Thoracic aorta (tissue), 2 donors: Measurements from ENCODE around the gene PRKN. TPM values are rescaled to one million over a fixed set of nuclear protein-coding genes. Genes with fewer than 3 reads are reported as not detected.

Source experiments
- ATAC-seq: fragments of 150-250 bp; one replicate; pipeline ENCODE4 v1.8.0; 2017; ENCODE audit warnings: low read depth; ENCODE audit not compliant: insufficient number of reproducible peaks, low FRiP score
- DNase-seq: peaks from one replicate; pipeline ENCODE4 v3.0.0-alpha.2; 2020; ENCODE audit warnings: low spot score
- H3K27ac ChIP-seq, 2 donors: fragments of 200-600 bp; sonication (generic); 1 replicate in 1 of 2; 2 replicates in 1 of 2; pipeline ENCODE4 v1.5.1; 2016; ENCODE audit warnings: mild to moderate bottlenecking in 2 of 2, moderate library complexity in 2 of 2
- H3K27me3 ChIP-seq: fragments of 200-600 bp; sonication (generic); replicated peaks from 2 replicates; pipeline ENCODE4 v1.6.0; 2016; ENCODE audit warnings: mild to moderate bottlenecking; ENCODE audit not compliant: insufficient read depth
- H3K36me3 ChIP-seq: fragments of 200-600 bp; sonication (generic); one replicate; pipeline ENCODE4 v1.5.1; 2016
- H3K4me1 ChIP-seq, 2 donors: fragments of 200-600 bp; sonication (generic); 1 replicate in 1 of 2; 2 replicates in 1 of 2; pipeline versions ENCODE4 v1.5.1 to v1.6.0; 2016; ENCODE audit warnings: low read depth in 2 of 2, mild to moderate bottlenecking in 1 of 2; ENCODE audit not compliant: control insufficient read depth in 1 of 2
- H3K4me3 ChIP-seq: fragments of 200-600 bp; sonication (generic); 2 replicates; pipeline ENCODE4 v1.5.1; 2016; ENCODE audit warnings: mild to moderate bottlenecking
- H3K9me3 ChIP-seq: fragments of 200-600 bp; sonication (generic); 2 replicates; pipeline ENCODE4 v1.5.1; 2016
- total RNA-seq, 2 donors: library from RNA; depleted of rRNA; stranded (reverse); fragments of >200 nt; gene quantifications; one replicate each; pipeline versions ENCODE4 v1.1.0 to v1.2.3, GENCODE V29; 2016
- TF ChIP-seq, protein P1 (sequence below): fragments of 200-600 bp; sonication (generic); IDR thresholded peaks from one replicate; pipeline ENCODE4 v1.5.1; 2019; ENCODE audit warnings: antibody characterized with exemption

PRKN gene
- total RNA-seq, 2 donors from 2014 or later: 10.4 to 23.8 TPM

DNA sequence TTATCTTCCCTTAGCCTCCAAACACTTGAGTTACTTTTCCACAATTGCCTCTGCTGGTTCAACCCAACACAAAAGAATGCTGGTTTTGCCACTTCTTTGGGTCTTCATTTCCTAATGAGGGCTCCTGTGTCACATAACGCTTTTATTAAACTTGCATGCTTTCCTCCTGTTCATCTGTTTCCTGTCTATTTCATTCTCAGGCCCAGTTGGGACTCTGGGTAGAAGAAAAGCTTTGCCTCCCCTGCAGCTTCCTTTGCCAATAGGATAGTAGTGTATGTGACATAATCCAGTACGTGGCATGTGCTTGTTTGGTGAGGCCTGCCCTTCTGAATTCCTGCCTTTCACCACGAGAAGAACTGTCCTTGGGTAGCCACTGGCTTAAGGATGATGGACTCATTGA lies 924.4 kb downstream of the PRKN start:
- TF ChIP-seq, protein P1, sequence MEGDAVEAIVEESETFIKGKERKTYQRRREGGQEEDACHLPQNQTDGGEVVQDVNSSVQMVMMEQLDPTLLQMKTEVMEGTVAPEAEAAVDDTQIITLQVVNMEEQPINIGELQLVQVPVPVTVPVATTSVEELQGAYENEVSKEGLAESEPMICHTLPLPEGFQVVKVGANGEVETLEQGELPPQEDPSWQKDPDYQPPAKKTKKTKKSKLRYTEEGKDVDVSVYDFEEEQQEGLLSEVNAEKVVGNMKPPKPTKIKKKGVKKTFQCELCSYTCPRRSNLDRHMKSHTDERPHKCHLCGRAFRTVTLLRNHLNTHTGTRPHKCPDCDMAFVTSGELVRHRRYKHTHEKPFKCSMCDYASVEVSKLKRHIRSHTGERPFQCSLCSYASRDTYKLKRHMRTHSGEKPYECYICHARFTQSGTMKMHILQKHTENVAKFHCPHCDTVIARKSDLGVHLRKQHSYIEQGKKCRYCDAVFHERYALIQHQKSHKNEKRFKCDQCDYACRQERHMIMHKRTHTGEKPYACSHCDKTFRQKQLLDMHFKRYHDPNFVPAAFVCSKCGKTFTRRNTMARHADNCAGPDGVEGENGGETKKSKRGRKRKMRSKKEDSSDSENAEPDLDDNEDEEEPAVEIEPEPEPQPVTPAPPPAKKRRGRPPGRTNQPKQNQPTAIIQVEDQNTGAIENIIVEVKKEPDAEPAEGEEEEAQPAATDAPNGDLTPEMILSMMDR: no peak
- DNase-seq (no peak), ATAC-seq (no peak)
- no peak overlapping the region for H3K4me3 ChIP-seq
- no peak overlapping the region for H3K27ac ChIP-seq
- no peaks in the 10 kb centered on the region for H3K9me3 ChIP-seq
- H3K4me1 ChIP-seq: no peaks in the 10 kb centered on the region
- no peaks in the 10 kb centered on the region for H3K27me3 ChIP-seq
- no peaks in the 10 kb centered on the region for H3K36me3 ChIP-seq

DNA sequence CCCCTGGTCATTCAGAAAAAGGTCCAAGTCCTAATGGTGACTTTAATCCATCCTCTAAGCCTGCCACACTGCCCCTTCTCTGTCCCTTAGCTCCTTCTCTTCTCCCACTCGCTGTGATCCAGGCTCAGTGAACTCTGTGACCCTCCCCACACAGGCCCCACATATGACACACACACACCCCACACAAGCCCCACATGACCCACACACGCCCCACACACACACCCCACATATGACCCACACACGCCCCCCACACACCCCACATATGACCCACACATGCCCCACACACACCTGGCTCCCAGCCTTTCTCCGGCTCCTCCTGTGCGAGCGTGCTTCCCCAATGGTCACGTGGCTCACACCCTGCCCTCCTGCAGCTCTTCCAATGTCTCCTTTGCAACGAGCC lies 925.3 kb downstream of the PRKN start:
- Histone ChIP-seq H3K36me3 (no peaks in the 10 kb centered on the region), H3K9me3 (no peaks in the 10 kb centered on the region), H3K27ac (no peak overlapping the region), H3K4me1 (no peaks in the 10 kb centered on the region), H3K27me3 (no peaks in the 10 kb centered on the region), H3K4me3 (no peak overlapping the region)
- TF ChIP-seq, protein P1: no peak
- DNase-seq (no peak), ATAC-seq (no peak)

DNA sequence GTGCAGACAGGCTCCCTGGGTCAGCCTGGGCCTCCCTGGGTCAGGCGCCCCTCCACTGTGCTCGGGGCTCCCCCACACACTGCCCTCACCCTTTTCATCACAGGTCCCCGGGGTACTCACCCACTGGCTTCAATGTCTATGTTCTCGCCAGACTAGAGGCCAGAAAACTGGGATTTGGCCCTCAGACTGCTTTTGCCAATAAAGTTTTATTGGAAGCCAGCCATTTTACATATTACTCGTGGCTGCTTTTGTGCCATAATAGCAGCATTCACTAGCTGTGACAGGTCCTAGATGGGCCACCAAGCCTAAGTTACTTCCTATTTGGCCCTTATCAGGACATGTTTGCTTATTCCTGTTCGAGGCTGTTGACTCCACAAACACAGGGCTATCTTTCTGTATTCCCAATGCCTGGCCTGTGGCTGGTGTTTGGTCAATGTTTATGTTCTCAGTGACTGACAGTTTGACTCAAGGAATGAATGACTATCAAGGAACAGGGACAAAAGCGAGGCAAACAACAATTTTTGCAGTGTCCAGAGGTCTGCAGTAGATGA lies 928.6 kb downstream of the PRKN start:
- ATAC-seq (no peak), DNase-seq (no peak)
- Histone ChIP-seq H3K27me3 (no peaks in the 10 kb centered on the region), H3K4me3 (no peak overlapping the region), H3K36me3 (no peaks in the 10 kb centered on the region), H3K4me1 (no peaks in the 10 kb centered on the region), H3K27ac (no peak overlapping the region), H3K9me3 (no peaks in the 10 kb centered on the region)
- TF ChIP-seq, protein P1: no peak

DNA sequence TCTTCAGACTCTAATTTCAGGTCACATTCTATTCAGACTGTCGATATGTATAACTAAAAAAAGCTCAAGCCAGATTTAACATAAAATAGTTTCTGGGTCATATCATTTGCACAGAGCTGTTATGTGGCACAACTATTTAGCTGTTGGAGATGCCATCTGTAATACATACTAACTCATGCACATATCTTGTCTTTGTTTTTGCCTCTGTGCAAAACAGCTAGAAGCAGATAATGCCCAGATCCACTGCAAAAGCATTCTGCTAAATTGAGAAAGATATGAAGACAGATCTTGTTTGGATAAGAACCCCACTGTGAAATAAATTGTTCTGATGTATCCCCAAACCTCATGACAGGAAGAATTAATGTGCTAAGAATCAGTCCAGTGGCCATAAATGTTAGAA lies 930.9 kb downstream of the PRKN start:
- no peaks in the 10 kb centered on the region for H3K27me3 ChIP-seq
- no peaks in the 10 kb centered on the region for H3K9me3 ChIP-seq
- H3K27ac ChIP-seq: no peak overlapping the region
- TF ChIP-seq, protein P1: no peak
- H3K4me1 ChIP-seq: no peaks in the 10 kb centered on the region
- DNase-seq: no peak
- ATAC-seq: no peak
- H3K36me3 ChIP-seq: no peaks in the 10 kb centered on the region
- H3K4me3 ChIP-seq: no peak overlapping the region

DNA sequence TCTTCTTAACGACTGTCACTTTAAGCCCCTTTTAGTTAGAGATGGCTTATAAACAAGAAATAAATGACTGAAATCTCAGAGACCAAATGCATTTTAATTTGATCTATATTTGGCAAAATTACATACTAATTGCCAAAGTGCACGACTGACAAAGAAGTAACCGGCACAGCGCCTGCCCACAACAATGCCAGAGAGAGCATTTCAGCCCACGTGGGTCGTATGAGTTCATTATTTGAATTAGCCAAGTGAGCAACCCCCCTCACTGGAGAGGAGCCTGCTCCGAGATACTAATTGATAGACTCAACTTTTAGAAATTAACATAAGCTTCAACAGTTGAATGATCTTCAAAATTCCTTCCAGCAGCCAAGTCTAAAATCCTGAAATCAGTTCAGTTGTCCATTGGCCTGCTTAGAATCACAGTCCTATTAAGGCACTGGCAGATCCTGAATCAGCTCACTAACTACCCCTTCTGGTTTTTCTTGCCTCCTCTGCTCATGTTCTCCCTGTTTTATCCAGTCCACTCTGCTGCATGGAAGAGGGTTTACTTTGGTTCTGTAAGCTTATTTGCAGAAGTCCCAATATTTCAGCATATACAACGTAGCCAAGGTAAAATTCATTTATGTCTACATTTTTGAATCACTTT lies 934.6 kb downstream of the PRKN start:
- Histone ChIP-seq H3K27me3 (no peaks in the 10 kb centered on the region), H3K4me1 (no peaks in the 10 kb centered on the region), H3K36me3 (no peaks in the 10 kb centered on the region), H3K27ac (no peak overlapping the region), H3K9me3 (no peaks in the 10 kb centered on the region), H3K4me3 (no peak overlapping the region)
- TF ChIP-seq, protein P1: no peak
- DNase-seq (no peak), ATAC-seq (no peak)
